PFSK-1 (cell line): ENCODE data around the gene TRAK1.

ENCODE experiments used
- FOXP2 ChIP-seq: optimal IDR thresholded peaks from 2 replicates; pipeline ENCODE3; 2011; ENCODE audit warnings: borderline replicate concordance, control low read depth, inconsistent platforms; ENCODE audit not compliant: insufficient read depth; ENCODE audit errors: extremely low read length, extremely low read depth
- POLR2AphosphoS5 ChIP-seq: IDR thresholded peaks from 2 replicates; pipeline ENCODE4 v1.6.1; 2012; ENCODE audit warnings: low read depth, mild to moderate bottlenecking, control low read depth, low read length, moderate library complexity
- REST ChIP-seq, 2 experiments: IDR thresholded peaks; 2 replicates each; pipeline versions ENCODE4 v1.6.1 to v1.8.0; 2011 to 2012; ENCODE audit warnings: low read depth in 2 of 2, low read length in 2 of 2, control low read depth in 1 of 2, inconsistent platforms in 1 of 2, mild to moderate bottlenecking in 1 of 2, moderate library complexity in 1 of 2; ENCODE audit not compliant: insufficient read depth in 1 of 2
- SIN3A ChIP-seq: IDR thresholded peaks from 2 replicates; pipeline ENCODE4 v1.6.1; 2012; ENCODE audit warnings: mild to moderate bottlenecking, low read length, moderate library complexity, borderline replicate concordance; ENCODE audit not compliant: insufficient read depth
- TAF1 ChIP-seq: IDR thresholded peaks from 2 replicates; pipeline ENCODE4 v1.6.1; 2012; ENCODE audit warnings: low read length, control low read depth, borderline replicate concordance; ENCODE audit not compliant: insufficient read depth

TRAK1 gene

DNA sequence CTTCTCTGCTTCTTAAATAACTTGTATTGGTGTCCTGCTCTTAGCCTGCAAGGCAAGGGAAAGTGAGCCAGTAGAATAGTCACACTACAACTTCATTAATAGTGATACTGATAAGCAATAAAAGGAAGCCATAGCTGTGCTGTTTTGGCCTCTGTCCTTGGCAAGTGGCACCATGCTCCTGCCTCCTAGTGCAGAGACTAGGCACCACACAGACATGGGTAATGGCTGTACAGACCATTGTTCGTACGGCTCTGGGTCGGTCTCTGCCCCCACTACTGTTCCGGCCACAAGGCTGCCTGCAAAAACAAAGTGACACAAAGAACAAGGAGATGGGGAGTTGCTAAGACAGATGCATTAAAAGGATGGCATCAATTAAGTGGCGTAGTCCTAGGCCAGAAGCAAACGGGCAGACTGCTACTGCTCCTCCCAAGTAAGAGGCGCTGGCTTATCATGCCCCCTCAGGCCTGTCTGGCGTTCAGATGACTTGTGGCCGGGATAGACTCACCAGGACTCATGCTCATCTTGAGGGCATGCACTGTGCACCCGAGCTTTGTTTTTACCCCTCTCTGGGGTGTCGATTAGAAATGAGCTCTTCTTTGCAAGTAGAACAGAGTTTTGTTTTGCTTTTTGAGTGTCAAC, 75.6 kb downstream of the TRAK1 start:
- TF ChIP-seq SIN3A (no peak), FOXP2 (no peak)

DNA sequence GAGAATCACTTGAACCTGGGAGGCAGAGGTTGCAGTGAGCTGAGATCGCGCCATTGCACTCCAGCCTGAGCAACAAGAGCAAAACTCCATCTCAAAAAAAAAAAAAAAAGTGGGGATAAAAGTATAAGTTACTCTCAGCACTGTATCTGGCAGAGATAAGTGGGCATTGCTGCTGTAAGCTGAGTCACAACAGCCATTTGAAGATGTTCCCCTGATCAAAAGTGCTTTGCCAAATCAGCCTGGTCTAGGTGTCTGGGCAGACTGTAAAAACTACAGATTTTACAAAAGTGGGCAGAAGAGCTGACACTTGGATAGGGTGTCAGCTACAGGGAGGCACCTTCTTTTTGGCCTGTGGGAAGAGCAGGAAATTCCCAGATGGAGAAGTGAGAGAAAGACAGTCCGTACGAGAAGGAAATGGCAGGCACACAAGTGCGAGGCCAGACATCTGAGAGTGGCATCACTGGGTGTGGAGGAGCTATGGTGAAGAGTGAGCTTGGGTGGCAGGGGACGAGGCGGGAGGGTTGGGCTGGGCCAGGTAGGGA, 78.5 kb downstream of the TRAK1 start:
- TF ChIP-seq REST (IDR thresholded peaks at IDR 0.05; ENCODE audit: insufficient read depth in 1 of 2, low read depth in 2 of 2, low read length in 2 of 2), result no peak
- no peak for TF ChIP-seq FOXP2
- TF ChIP-seq SIN3A, result no peak

DNA sequence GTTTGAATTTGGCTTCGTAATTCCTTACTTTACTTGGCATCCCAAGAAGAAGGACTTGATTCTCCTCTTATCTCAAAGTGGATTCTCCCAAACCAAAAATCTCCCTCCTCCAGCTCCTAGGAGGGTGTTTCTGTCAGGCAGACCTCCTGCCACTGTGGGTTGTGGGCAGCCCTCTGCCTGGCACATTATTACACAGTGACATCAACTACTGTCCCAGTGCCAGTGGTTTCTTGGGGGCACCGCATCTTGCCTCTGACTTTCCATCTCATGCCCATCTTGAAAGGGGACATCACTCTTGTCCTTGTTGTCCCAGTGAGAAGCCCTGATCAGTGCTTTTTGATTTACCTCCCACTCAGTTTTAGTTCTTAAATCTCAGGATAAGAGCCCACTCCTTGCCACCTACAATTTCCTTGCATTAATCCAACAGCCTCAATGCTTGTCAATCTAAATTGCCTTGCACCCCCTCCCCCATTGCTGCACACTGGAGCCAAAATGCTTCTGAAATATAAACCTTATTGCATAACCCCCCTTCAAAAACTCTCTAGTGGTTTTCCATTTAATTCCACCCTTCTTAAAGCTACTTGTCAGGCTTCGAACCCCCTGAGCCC, 81.0 kb downstream of the TRAK1 start:
- TF ChIP-seq TAF1, result no peak
- no peak for TF ChIP-seq REST (IDR thresholded peaks at IDR 0.05; ENCODE audit: insufficient read depth in 1 of 2, low read depth in 2 of 2, low read length in 2 of 2)
- TF ChIP-seq FOXP2, result no peak
- TF ChIP-seq POLR2AphosphoS5, result no peak
- TF ChIP-seq SIN3A, result no peak

DNA sequence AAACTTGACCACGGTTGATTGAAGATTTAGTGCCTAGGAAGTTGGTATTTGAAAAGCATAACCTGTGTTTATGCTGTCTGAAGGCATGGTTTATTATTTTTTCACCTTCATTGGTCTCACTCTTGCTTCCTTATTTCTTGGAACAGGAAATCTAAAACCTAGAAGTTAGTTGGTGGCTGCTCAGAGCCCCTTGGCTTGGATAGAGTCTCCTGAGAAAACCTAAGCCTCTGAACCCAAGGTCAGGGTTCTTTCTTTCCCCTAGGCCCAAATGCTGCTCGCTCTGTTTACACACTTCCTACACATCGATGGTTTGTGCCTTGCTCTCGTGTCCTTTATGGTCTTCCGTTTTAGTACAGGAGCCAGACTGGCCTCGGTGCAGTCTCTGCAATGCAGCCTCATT, 82.2 kb downstream of the TRAK1 start:
- no peak for TF ChIP-seq FOXP2
- no peak for TF ChIP-seq REST (IDR thresholded peaks at IDR 0.05; ENCODE audit: insufficient read depth in 1 of 2, low read depth in 2 of 2, low read length in 2 of 2)
- no peak for TF ChIP-seq TAF1
- no peak for TF ChIP-seq SIN3A
- TF ChIP-seq POLR2AphosphoS5, result no peak

- TF ChIP-seq TAF1 (no peak), SIN3A (no peak), REST (IDR thresholded peaks at IDR 0.05; ENCODE audit: insufficient read depth in 1 of 2, low read depth in 2 of 2, low read length in 2 of 2) (no peak), FOXP2 (no peak), POLR2AphosphoS5 (no peak)
These were observed 83.7 kb downstream of the TRAK1 start for GRCh38 chr3:42174679-42175385.
